SK-N-MC (cell line): Measurements from ENCODE around the gene GPC5.

Source experiments
- EZH2 ChIP-seq: fragments of 200-600 bp; sonication (generic); IDR thresholded peaks from one replicate; pipeline ENCODE4 v1.6.1; 2017; ENCODE audit warnings: antibody characterized with exemption
- FOXP2 ChIP-seq: optimal IDR thresholded peaks from 2 replicates; pipeline ENCODE3; 2011; ENCODE audit warnings: mild to moderate bottlenecking, moderate library complexity; ENCODE audit not compliant: insufficient read depth; ENCODE audit errors: extremely low read length, control extremely low read depth
- POLR2AphosphoS5 ChIP-seq: IDR thresholded peaks from 2 replicates; pipeline ENCODE4 v1.6.1; 2012; ENCODE audit warnings: mild to moderate bottlenecking, low read depth, low read length, borderline replicate concordance

DNA sequence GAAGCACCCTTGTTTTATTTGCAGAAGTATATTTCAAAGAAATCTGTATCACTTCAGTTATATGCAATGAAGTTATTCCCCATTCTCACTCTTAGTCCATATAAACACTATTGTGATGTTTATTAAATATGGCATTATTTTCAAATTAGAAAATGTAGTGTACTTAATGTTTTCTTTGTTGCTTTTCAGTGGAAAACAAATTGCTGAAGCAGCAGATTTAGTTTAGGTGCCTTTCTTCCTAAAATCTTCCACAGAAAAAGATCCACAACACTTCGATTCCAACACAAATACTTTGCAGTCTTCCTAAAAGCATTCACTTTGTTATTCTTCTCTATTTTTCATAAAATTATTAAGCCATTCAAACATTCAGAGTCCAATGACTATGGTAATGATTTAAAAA, 1336.1 kb downstream of the GPC5 start:
- TF ChIP-seq POLR2AphosphoS5 (no peak), EZH2 (no peak), FOXP2 (no peak)
